ENCODE results near the gene ARHGAP31.
A peak's percentile ranks its signal among the peaks of the same experiment; 100 is the strongest.

The ARHGAP31 gene

DNA sequence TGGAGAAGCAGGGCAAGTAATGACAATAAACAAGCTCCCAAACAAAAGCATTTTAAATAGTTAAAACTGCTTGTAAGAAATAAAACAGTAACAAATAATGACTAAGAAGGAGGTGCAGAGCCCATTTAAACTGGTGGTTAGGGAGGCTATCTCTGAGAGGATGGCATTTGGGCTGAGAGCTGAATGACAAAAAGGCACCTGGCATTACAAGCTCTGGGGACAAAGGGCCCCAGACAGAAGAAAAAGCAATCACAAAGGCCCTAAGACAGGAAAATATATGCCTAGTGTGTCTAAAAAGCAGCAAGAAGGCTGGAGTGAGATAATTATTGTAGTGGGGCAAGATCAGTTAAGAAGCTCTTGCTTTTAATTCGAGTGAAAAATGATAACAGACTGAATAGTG, 159.6 kb downstream of the ARHGAP31 start:
- Histone ChIP-seq H3K4me3 (ENCODE audit: low read depth in 1 of 2, low read length in 2 of 2) (no peak overlapping the region), H3K4me1 (ENCODE audit: control insufficient read depth in 1 of 2, insufficient read depth in 2 of 2, low read length in 2 of 2) (peaks cover 0 to 8% of the 10 kb centered on the region in 2 donors), H3K27ac (ENCODE audit: low read length) (no peak overlapping the region), H3K36me3 (ENCODE audit: control insufficient read depth in 1 of 2, insufficient read depth in 2 of 2, low read length in 2 of 2) (peaks cover 58 to 70% of the 10 kb centered on the region in 2 donors), H3K9me3 (ENCODE audit: control insufficient read depth in 1 of 2, low read length in 2 of 2) (no peaks in the 10 kb centered on the region), H3K27me3 (ENCODE audit: low read depth, low read length) (no peaks in the 10 kb centered on the region)

DNA sequence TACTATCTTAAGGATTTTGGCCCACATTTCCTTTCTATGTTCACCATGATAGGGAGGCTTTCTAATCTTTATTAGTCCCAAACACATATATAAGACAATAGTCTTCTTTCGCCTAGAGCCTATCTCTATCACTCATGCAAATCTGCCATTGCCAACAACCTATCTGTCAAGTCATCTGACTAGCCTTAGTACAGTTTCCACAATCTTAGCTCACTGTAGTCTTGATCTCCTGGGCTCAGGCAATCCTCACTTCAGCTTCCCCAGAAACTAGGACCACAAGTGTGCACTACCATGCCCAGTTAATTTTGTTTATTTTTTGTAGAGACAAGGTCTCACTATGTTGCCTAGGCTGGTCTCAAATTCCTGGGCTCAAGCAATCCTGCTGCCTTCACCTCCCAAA, 162.3 kb downstream of the ARHGAP31 start:
- no peak overlapping the region for H3K4me3 ChIP-seq (ENCODE audit: low read depth in 1 of 2, low read length in 2 of 2)
- H3K9me3 ChIP-seq (ENCODE audit: control insufficient read depth in 1 of 2, low read length in 2 of 2): no peaks in the 10 kb centered on the region
- H3K27ac ChIP-seq (ENCODE audit: low read length): no peak overlapping the region
- H3K27me3 ChIP-seq (ENCODE audit: low read depth, low read length): no peaks in the 10 kb centered on the region
- peaks cover 60 to 80% of the 10 kb centered on the region in 2 donors for H3K36me3 ChIP-seq (ENCODE audit: control insufficient read depth in 1 of 2, insufficient read depth in 2 of 2, low read length in 2 of 2)
- H3K4me1 ChIP-seq (ENCODE audit: control insufficient read depth in 1 of 2, insufficient read depth in 2 of 2, low read length in 2 of 2): peaks cover 0 to 24% of the 10 kb centered on the region in 2 donors

DNA sequence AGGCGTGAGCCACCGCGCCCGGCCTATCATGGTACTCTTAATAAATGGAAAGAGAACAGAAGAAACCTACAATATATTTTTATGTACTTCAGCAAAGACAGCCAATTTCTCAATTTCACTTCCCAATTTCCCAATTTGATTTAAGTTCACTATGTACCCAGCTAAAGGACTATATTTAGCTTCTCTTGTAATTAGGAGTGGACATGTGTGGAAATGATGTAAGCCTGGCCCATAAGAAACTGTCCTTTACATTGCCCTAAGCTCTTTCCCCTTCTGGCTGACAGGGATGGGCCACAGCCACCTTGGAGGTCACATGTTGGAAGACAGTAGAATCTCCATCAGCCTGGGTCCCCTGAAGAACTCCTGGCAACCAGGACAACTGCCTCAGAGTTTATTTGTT, 163.1 kb downstream of the ARHGAP31 start:
- Histone ChIP-seq H3K27me3 (ENCODE audit: low read depth, low read length) (no peaks in the 10 kb centered on the region), H3K4me3 (ENCODE audit: low read depth in 1 of 2, low read length in 2 of 2) (no peak overlapping the region), H3K4me1 (ENCODE audit: control insufficient read depth in 1 of 2, insufficient read depth in 2 of 2, low read length in 2 of 2) (peaks cover 6 to 32% of the 10 kb centered on the region in 2 donors), H3K9me3 (ENCODE audit: control insufficient read depth in 1 of 2, low read length in 2 of 2) (no peaks in the 10 kb centered on the region), H3K36me3 (ENCODE audit: control insufficient read depth in 1 of 2, insufficient read depth in 2 of 2, low read length in 2 of 2) (peaks cover 57 to 82% of the 10 kb centered on the region in 2 donors), H3K27ac (ENCODE audit: low read length) (no peak overlapping the region)

DNA sequence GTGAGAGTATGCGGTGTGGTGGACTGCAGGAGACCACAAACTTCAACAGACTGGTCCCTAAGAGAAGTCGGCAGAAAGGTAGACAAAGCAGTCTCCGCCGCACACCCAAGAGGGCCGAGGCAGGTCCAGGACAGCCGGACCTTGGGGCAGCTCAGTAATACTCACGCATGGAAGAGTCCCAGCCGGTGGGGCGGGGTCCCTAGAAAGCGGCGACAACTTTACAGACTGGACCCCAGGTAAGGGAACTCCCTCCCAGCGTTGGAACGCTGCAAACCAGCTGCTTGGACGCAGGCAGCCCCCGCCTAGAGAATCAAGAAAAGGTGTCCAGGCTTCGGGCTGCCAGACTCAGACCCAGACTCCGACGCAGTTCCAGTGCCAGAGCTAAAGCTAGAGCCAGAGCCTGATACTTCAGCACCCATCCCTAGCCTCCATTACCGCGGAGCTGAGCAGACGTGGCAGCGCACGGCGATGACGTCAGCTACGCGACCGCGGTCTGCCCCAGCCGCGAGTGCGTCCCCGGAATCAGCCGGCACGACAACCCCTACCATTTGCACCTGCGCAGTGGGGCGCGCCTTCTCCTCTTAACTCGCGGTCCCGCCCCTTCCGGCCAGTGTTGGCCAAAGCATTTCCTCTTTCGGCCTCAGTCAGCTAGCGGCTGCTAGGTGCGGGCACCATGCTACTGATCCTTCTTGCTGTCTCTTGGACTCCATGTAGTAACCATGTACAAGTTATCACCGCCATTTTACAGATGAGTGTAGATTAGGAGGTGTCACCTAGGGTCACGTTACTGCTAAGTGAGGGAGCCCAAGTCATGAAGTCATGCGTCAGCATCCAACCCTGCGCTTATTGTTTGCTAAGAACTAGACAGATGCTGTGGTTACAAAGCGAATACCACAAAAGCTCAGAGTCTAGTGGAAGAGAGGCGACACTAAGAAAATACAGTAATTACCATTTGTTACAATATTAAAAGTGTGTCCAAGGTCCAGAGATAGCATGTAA, 169.3 kb downstream of the ARHGAP31 start, which contains the start of gene TMEM39A:
TMEM39A (minus strand) TSS at position 445 of the 999 bp plus-strand sequence. CDS start 1,541 bp downstream, outside the sequence.
- H3K27ac ChIP-seq (ENCODE audit: low read length): peak within 1 kb of the TSS; percentile 93
- H3K9me3 ChIP-seq (ENCODE audit: control insufficient read depth in 1 of 2, low read length in 2 of 2): no peaks in the 10 kb centered on the region
- peak within 1 kb of the TSS; percentile 92 to 99 for H3K4me3 ChIP-seq (ENCODE audit: low read depth in 1 of 2, low read length in 2 of 2)
- H3K27me3 ChIP-seq (ENCODE audit: low read depth, low read length): no peaks in the 10 kb centered on the region
- peaks cover 11 to 32% of the 10 kb centered on the region in 2 donors for H3K4me1 ChIP-seq (ENCODE audit: control insufficient read depth in 1 of 2, insufficient read depth in 2 of 2, low read length in 2 of 2)
- H3K36me3 ChIP-seq (ENCODE audit: control insufficient read depth in 1 of 2, insufficient read depth in 2 of 2, low read length in 2 of 2): peaks cover 17 to 33% of the 10 kb centered on the region in 2 donors

DNA sequence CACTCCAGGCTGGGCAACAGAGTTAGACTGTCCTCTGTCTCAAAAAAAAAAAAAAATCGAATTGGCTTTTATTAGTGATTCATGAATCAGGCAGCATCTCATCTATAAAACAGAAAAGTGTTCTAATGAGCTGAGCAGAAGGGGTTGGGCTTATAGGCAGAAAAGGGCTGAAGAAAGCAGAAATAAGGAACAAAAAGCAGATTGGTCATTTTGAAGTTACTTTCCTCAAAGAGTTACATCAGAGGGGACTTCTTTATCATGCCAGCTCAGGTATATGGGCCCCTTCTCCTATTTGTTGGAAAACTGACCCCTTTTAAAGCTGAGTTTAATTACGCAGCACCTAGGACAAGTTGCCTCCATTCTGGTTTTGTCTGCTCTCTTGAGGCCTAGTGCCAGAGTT, 173.9 kb downstream of the ARHGAP31 start:
- no peaks in the 10 kb centered on the region for H3K27me3 ChIP-seq (ENCODE audit: low read depth, low read length)
- H3K4me3 ChIP-seq (ENCODE audit: low read depth in 1 of 2, low read length in 2 of 2): peak overlapping the region; percentile 96 to 100
- H3K4me1 ChIP-seq (ENCODE audit: control insufficient read depth in 1 of 2, insufficient read depth in 2 of 2, low read length in 2 of 2): peaks cover 5 to 16% of the 10 kb centered on the region in 2 donors
- no peaks in the 10 kb centered on the region for H3K9me3 ChIP-seq (ENCODE audit: control insufficient read depth in 1 of 2, low read length in 2 of 2)
- no peak overlapping the region for H3K27ac ChIP-seq (ENCODE audit: low read length)
- H3K36me3 ChIP-seq (ENCODE audit: control insufficient read depth in 1 of 2, insufficient read depth in 2 of 2, low read length in 2 of 2): peaks cover 5 to 8% of the 10 kb centered on the region in 2 donors

DNA sequence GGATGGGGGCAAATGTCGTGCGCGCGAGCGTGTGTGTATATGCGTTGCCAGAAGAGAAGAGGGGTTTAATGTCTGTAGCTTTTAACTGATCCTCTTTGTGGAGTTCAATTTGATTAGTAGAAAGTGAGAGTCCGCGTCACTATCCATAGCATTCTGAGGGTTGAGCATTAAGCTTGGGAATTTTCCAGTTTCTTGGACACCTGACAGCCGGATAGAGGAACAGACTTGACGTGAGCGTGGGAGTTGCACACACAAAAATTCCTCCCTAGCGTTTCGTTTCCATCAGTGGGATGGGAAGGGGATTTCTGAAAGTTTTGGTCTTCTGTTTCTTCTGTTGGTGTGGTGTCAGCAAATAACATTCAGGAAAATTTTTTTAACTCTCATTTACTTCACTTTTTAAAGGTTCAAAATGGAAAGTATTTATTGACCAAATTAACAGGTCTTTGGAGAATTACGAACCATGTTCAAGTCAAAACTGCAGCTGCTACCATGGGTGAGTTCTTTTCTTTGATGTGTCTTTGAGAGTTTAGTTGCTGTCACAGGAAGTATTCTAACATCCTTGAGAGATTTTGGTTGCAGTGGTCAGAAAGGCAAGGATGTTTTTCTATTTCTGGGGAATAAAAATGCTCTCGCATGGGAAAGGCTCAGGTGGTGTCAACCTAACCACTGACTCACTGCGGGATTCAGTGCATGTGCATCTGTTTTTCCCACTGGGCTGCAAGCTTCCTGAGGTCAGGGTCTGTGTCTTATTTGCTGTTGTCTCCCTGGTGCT, 175.4 kb downstream of the ARHGAP31 start:
- H3K36me3 ChIP-seq (ENCODE audit: control insufficient read depth in 1 of 2, insufficient read depth in 2 of 2, low read length in 2 of 2): peaks cover 8 to 9% of the 10 kb centered on the region in 2 donors
- peak overlapping the region; percentile 96 to 100 for H3K4me3 ChIP-seq (ENCODE audit: low read depth in 1 of 2, low read length in 2 of 2)
- H3K27me3 ChIP-seq (ENCODE audit: low read depth, low read length): no peaks in the 10 kb centered on the region
- H3K9me3 ChIP-seq (ENCODE audit: control insufficient read depth in 1 of 2, low read length in 2 of 2): no peaks in the 10 kb centered on the region
- peak overlapping the region; percentile 48 for H3K27ac ChIP-seq (ENCODE audit: low read length)
- H3K4me1 ChIP-seq (ENCODE audit: control insufficient read depth in 1 of 2, insufficient read depth in 2 of 2, low read length in 2 of 2): peaks cover 0 to 15% of the 10 kb centered on the region in 2 donors

Data from muscle layer of duodenum (tissue), 2 donors.